Subcutaneous preadipocyte (primary cell): ENCODE results near the gene ARL3. TPM values are rescaled to one million over a fixed set of nuclear protein-coding genes. Genes with fewer than 3 reads are reported as not detected.

Experiments used
- total RNA-seq: library from RNA; depleted of rRNA; stranded (reverse); fragments of >200 nt; gene quantifications from 2 replicates; pipeline ENCODE4 v1.2.3, GENCODE V29; 2012

The ARL3 gene, protein sequence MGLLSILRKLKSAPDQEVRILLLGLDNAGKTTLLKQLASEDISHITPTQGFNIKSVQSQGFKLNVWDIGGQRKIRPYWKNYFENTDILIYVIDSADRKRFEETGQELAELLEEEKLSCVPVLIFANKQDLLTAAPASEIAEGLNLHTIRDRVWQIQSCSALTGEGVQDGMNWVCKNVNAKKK
- total RNA-seq = 5.5 and 6.6 TPM in 2 replicates

DNA sequence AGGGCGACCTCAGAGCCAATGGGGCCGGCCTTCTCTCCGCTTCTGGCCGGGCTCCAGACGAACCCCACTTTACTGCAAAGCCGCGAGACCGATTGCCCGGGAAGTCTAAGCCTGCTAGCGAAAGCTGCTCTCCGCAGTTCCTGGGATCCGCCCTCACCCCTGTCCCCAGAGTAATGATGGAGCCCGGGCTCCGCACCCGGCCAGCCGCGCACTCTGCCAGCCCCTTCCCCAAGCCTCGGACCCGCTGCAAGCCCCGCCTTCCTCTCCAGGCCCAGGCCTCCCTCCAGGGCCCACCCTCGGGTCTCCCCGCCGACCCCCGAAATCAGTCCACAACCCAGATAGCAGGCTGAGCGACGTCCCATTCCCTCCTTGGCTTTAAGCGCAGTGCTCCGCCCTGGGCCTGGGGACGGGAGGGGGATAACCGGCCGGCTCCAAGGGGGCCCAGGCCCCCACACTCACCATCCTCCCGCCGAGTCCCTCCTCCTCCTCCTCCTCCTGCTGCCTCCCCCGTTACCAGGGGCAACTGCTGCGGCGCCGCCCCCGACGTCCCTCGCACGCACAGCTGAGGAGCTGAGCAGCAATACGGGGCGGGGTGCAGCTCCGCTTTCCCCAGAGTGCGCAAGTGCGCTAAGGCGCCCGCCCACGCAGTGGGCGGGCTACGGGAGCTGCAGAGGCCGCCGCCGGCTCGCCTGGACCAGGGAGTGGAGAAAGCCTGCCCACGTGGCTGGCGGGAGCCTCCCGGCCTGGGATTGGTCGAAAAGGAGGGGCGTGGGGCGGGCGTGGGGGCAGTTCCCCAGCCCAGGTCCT is at the start of gene ARL3:
Gene ARL3, minus strand, starts transcription at position 584 of the 807 bp plus-strand sequence. Its CDS starts 122 bp downstream, at position 462.

GRCh38 chr10:102743588-102744373 is 29.6 kb upstream of the ARL3 start, which contains the start of gene WBP1L:
Gene WBP1L, plus strand, starts transcription at chr10:102743948. Its CDS starts 106 bp downstream, at chr10:102744054.

DNA sequence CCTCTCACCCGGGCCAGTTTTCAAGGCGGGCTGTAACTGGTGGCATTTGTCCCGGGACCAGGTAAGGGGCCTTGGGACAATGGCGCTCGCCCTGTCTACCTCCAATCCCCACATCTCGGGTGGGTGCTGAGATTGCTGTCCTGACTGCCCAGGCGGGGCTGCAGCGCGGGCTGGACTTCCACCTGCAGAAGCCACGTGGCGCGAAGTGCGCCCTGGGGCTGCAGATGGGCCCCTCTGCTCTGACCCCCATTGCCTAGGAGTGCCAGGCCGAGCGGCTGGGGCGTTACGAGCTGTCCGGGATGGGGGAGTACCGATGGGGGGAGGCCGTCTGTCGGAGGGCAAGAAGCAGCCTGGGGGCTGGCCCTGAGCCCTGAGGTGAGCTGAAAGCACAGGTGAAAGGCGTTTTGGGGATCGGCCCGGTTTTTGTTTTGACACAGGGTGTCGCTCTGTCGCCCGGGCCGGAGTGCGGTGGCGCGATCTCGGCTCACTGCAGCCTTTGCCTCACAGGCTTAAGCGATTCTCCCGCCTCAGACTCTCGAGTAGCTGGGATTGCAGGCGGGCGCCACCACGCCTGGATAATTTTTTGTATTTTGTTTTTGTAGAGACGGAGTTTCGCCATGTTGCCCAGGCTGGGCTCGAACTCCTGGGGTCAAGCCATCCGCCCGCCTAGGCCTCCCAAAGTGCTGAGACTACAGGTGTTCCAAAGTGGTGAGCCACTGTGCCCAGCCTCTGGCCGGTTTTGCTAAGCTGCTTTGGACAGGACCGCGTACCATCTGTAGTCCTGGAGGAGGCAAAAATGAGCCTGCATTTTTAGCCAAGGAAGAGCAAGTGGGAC is 641 bp upstream of the ARL3 start, which contains the start of gene SFXN2:
Gene SFXN2, plus strand, starts transcription at position 16 of the 835 bp plus-strand sequence. CDS start 12,001 bp downstream, outside the sequence.

GRCh38 chr10:102644066-102644645 is 70.0 kb downstream of the ARL3 start, which contains the start of gene TRIM8:
Gene TRIM8, plus strand, starts transcription at chr10:102644479. Its CDS starts 139 bp downstream, at chr10:102644618.

Other genes starting within 250 kb of the ARL3 start
- 105 and 120 TPM in 2 replicates for gene ACTR1A, start 211.7 kb downstream of the ARL3 start, total RNA-seq
- 2.2 TPM in 2 replicates for gene SUFU, start 210.4 kb downstream of the ARL3 start, total RNA-seq
- 64.7 and 102 TPM in 2 replicates for gene TRIM8, start 69.9 kb downstream of the ARL3 start, total RNA-seq
- 9.6 TPM in 2 replicates for gene SFXN2, start 239 bp upstream of the ARL3 start, total RNA-seq
- 32.3 and 34.4 TPM in 2 replicates for gene WBP1L, start 29.6 kb upstream of the ARL3 start, total RNA-seq
- not detected in 2 replicates for gene CYP17A1, start 123.0 kb upstream of the ARL3 start, total RNA-seq
- gene BORCS7, start 139.9 kb upstream of the ARL3 start, total RNA-seq = 13.9 and 18.4 TPM in 2 replicates
- gene AS3MT, start 155.1 kb upstream of the ARL3 start, total RNA-seq = 1.2 and 1.8 TPM in 2 replicates
- 4.8 and 6.3 TPM in 2 replicates for gene CNNM2, start 203.9 kb upstream of the ARL3 start, total RNA-seq